ENCODE data around the gene RNF43.

- TF ChIP-seq CTCF (IDR thresholded peaks at IDR 0.05) (no peak), POLR2A (IDR thresholded peaks at IDR 0.05) (no peak)
These were observed 37.9 kb downstream of the RNF43 start for GRCh38 chr17:58379511-58379824.

Measured in body of pancreas (tissue), 4 donors.